Measurements from ENCODE around the gene FBXL19. TPM values are rescaled to one million over a fixed set of nuclear protein-coding genes. Genes with fewer than 3 reads are reported as not detected.
A peak's percentile ranks its signal among the peaks of the same experiment; 100 is the strongest.

FBXL19 gene
- total and polyA plus RNA-seq, 9 of the 15 experiments (the other 6 are each of a cell fraction or from before 2014, with no cell fraction given), result 0.13 to 48.0 (median 13.5) TPM; not detected in 1

DNA sequence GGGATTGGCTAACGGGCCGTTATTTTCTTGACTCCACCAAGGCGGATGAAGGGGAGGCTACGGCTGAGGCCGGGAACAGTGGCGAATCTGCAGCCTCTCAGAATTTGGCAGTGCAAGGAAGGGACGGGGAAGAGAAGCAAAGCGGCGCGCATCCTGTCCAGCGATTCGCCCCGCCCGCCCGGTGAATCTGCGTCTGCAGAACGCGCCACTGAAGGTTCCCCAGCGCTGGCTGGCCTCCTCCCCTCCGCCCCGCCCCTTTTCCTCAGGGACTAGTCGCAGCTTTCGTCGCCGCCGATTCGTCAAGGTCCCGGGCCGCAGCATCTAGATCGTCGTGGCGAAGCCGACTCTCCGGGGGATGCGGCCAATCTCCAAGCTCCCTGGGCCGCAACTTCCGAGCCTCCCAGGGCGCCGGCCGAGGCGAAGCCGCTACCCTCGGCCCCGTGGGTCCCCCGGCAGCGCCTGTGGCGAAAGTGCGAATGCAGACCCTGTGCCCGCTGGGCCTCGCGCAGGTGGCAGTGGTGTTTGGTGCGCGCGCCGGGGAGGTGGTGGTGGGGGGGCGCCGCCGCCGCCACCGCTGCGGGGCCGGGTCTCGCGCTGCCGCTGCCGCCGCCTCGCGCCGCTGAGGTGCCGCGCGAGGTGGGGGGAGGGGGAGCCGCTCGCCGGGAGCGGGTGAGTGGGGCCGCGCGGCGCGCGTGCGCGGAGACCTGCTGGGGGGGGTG, 34.2 kb downstream of the FBXL19 start, which contains the start of gene SETD1A (continued):
- TF ChIP-seq, protein P1, sequence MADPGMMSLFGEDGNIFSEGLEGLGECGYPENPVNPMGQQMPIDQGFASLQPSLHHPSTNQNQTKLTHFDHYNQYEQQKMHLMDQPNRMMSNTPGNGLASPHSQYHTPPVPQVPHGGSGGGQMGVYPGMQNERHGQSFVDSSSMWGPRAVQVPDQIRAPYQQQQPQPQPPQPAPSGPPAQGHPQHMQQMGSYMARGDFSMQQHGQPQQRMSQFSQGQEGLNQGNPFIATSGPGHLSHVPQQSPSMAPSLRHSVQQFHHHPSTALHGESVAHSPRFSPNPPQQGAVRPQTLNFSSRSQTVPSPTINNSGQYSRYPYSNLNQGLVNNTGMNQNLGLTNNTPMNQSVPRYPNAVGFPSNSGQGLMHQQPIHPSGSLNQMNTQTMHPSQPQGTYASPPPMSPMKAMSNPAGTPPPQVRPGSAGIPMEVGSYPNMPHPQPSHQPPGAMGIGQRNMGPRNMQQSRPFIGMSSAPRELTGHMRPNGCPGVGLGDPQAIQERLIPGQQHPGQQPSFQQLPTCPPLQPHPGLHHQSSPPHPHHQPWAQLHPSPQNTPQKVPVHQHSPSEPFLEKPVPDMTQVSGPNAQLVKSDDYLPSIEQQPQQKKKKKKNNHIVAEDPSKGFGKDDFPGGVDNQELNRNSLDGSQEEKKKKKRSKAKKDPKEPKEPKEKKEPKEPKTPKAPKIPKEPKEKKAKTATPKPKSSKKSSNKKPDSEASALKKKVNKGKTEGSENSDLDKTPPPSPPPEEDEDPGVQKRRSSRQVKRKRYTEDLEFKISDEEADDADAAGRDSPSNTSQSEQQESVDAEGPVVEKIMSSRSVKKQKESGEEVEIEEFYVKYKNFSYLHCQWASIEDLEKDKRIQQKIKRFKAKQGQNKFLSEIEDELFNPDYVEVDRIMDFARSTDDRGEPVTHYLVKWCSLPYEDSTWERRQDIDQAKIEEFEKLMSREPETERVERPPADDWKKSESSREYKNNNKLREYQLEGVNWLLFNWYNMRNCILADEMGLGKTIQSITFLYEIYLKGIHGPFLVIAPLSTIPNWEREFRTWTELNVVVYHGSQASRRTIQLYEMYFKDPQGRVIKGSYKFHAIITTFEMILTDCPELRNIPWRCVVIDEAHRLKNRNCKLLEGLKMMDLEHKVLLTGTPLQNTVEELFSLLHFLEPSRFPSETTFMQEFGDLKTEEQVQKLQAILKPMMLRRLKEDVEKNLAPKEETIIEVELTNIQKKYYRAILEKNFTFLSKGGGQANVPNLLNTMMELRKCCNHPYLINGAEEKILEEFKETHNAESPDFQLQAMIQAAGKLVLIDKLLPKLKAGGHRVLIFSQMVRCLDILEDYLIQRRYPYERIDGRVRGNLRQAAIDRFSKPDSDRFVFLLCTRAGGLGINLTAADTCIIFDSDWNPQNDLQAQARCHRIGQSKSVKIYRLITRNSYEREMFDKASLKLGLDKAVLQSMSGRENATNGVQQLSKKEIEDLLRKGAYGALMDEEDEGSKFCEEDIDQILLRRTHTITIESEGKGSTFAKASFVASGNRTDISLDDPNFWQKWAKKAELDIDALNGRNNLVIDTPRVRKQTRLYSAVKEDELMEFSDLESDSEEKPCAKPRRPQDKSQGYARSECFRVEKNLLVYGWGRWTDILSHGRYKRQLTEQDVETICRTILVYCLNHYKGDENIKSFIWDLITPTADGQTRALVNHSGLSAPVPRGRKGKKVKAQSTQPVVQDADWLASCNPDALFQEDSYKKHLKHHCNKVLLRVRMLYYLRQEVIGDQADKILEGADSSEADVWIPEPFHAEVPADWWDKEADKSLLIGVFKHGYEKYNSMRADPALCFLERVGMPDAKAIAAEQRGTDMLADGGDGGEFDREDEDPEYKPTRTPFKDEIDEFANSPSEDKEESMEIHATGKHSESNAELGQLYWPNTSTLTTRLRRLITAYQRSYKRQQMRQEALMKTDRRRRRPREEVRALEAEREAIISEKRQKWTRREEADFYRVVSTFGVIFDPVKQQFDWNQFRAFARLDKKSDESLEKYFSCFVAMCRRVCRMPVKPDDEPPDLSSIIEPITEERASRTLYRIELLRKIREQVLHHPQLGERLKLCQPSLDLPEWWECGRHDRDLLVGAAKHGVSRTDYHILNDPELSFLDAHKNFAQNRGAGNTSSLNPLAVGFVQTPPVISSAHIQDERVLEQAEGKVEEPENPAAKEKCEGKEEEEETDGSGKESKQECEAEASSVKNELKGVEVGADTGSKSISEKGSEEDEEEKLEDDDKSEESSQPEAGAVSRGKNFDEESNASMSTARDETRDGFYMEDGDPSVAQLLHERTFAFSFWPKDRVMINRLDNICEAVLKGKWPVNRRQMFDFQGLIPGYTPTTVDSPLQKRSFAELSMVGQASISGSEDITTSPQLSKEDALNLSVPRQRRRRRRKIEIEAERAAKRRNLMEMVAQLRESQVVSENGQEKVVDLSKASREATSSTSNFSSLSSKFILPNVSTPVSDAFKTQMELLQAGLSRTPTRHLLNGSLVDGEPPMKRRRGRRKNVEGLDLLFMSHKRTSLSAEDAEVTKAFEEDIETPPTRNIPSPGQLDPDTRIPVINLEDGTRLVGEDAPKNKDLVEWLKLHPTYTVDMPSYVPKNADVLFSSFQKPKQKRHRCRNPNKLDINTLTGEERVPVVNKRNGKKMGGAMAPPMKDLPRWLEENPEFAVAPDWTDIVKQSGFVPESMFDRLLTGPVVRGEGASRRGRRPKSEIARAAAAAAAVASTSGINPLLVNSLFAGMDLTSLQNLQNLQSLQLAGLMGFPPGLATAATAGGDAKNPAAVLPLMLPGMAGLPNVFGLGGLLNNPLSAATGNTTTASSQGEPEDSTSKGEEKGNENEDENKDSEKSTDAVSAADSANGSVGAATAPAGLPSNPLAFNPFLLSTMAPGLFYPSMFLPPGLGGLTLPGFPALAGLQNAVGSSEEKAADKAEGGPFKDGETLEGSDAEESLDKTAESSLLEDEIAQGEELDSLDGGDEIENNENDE (IDR thresholded peaks at IDR 0.05; ENCODE audit: low read depth, low read length), result no peak
- TF ChIP-seq MEF2A (IDR thresholded peaks at IDR 0.05; ENCODE audit: control insufficient read depth, low read depth, low read length), result no peak
- TF ChIP-seq, protein P2, sequence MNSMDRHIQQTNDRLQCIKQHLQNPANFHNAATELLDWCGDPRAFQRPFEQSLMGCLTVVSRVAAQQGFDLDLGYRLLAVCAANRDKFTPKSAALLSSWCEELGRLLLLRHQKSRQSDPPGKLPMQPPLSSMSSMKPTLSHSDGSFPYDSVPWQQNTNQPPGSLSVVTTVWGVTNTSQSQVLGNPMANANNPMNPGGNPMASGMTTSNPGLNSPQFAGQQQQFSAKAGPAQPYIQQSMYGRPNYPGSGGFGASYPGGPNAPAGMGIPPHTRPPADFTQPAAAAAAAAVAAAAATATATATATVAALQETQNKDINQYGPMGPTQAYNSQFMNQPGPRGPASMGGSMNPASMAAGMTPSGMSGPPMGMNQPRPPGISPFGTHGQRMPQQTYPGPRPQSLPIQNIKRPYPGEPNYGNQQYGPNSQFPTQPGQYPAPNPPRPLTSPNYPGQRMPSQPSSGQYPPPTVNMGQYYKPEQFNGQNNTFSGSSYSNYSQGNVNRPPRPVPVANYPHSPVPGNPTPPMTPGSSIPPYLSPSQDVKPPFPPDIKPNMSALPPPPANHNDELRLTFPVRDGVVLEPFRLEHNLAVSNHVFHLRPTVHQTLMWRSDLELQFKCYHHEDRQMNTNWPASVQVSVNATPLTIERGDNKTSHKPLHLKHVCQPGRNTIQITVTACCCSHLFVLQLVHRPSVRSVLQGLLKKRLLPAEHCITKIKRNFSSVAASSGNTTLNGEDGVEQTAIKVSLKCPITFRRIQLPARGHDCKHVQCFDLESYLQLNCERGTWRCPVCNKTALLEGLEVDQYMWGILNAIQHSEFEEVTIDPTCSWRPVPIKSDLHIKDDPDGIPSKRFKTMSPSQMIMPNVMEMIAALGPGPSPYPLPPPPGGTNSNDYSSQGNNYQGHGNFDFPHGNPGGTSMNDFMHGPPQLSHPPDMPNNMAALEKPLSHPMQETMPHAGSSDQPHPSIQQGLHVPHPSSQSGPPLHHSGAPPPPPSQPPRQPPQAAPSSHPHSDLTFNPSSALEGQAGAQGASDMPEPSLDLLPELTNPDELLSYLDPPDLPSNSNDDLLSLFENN (IDR thresholded peaks at IDR 0.05; ENCODE audit: low read depth in 2 of 2, low read length in 2 of 2), result no peak
- TF ChIP-seq SMAD2 (IDR thresholded peaks at IDR 0.05; ENCODE audit: low read depth, low read length), result no peak
- TF ChIP-seq PPARD (CRISPR knock-in tag; IDR thresholded peaks at IDR 0.05), result no peak
- no peak for TF ChIP-seq RNF2 (IDR thresholded peaks at IDR 0.05)
- no peak for TF ChIP-seq SPI1 (IDR thresholded peaks at IDR 0.05; ENCODE audit: borderline replicate concordance, low read depth, low read length)
- TF ChIP-seq DACH1 (IDR thresholded peaks at IDR 0.05; ENCODE audit: partially characterized antibody), result peak; percentile 29
- no peak for TF ChIP-seq ZNF584 (CRISPR knock-in tag; IDR thresholded peaks at IDR 0.05; ENCODE audit: low read depth)
- TF ChIP-seq POLR2B (IDR thresholded peaks at IDR 0.05; ENCODE audit: low read depth, partially characterized antibody), result no peak
- TF ChIP-seq POLR2AphosphoS5 (IDR thresholded peaks at IDR 0.05; ENCODE audit: control insufficient read depth, insufficient read depth, low read depth, low read length), result peak; percentile 15; the same call in 1 of the 2 replicates

All from K562 (cell line).